ENCODE measurements around the gene RPGR. TPM values are rescaled to one million over a fixed set of nuclear protein-coding genes. Genes with fewer than 3 reads are reported as not detected.

Gene RPGR
- polyA plus RNA-seq, 3 donors: 13.8 to 15.1 (median 14.6) TPM

GRCh38 chrX:38262715-38263620, 64.3 kb downstream of the RPGR start:
- DNase-seq (ENCODE audit: low read depth in 3 of 3, low spot score in 2 of 3): no peak

- DNase-seq (ENCODE audit: low read depth in 3 of 3, low spot score in 2 of 3): no peak
Observed at GRCh38 chrX:38260231-38260630, 67.1 kb downstream of the RPGR start.

GRCh38 chrX:38256019-38256418, 71.3 kb downstream of the RPGR start:
- DNase-seq (ENCODE audit: low read depth in 3 of 3, low spot score in 2 of 3): no peak

GRCh38 chrX:38249965-38250364, 77.3 kb downstream of the RPGR start:
- DNase-seq (ENCODE audit: low read depth in 3 of 3, low spot score in 2 of 3): no peak

- DNase-seq (ENCODE audit: low read depth in 3 of 3, low spot score in 2 of 3): no peak
Observed at GRCh38 chrX:38247051-38247450, 80.3 kb downstream of the RPGR start.

GRCh38 chrX:38240541-38240940, 86.8 kb downstream of the RPGR start:
- DNase-seq (ENCODE audit: low read depth in 3 of 3, low spot score in 2 of 3): no peak

GRCh38 chrX:38236901-38237615, 90.3 kb downstream of the RPGR start:
- no peak for DNase-seq (ENCODE audit: low read depth in 3 of 3, low spot score in 2 of 3)

- no peak for DNase-seq (ENCODE audit: low read depth in 3 of 3, low spot score in 2 of 3)
Observed at GRCh38 chrX:38233891-38234667, 93.2 kb downstream of the RPGR start.

- no peak for DNase-seq (ENCODE audit: low read depth in 3 of 3, low spot score in 2 of 3)
Observed at GRCh38 chrX:38232079-38232686, 95.1 kb downstream of the RPGR start.

GRCh38 chrX:38225093-38225492, 102.2 kb downstream of the RPGR start:
- no peak for DNase-seq (ENCODE audit: low read depth in 3 of 3, low spot score in 2 of 3)

- DNase-seq (ENCODE audit: low read depth in 3 of 3, low spot score in 2 of 3): no peak
Observed at GRCh38 chrX:38224160-38224559, 103.1 kb downstream of the RPGR start.

- DNase-seq (ENCODE audit: low read depth in 3 of 3, low spot score in 2 of 3): no peak
Observed at GRCh38 chrX:38221391-38221929, 105.8 kb downstream of the RPGR start.

GRCh38 chrX:38220415-38221390, 106.6 kb downstream of the RPGR start, which contains the start of gene SRPX:
Gene SRPX, minus strand, starts transcription at chrX:38220871. Its CDS starts 79 bp downstream, at chrX:38220792.
- DNase-seq (ENCODE audit: low read depth in 3 of 3, low spot score in 2 of 3): peak in 1 of 3 donors; percentile 1

- peak in 1 of 3 donors; percentile 1 for DNase-seq (ENCODE audit: low read depth in 3 of 3, low spot score in 2 of 3)
Observed at GRCh38 chrX:38220024-38220414, 107.3 kb downstream of the RPGR start.

Other genes starting within 250 kb of the RPGR start
- 10 to 100 TPM; 13.9 to 17.7 (median 16.8) TPM for gene SRPX, start 106.6 kb downstream of the RPGR start, polyA plus RNA-seq (ENCODE audit: insufficient read length in 3 of 3)
- gene OTC, start 25.1 kb upstream of the RPGR start, polyA plus RNA-seq (ENCODE audit: insufficient read length in 3 of 3): under 1 TPM in 1 of 3 donors, not detected in 2; 0.14 TPM
- 10 to 100 TPM; 55.8 to 72.4 (median 62.3) TPM for gene TSPAN7, start 234.0 kb upstream of the RPGR start, polyA plus RNA-seq (ENCODE audit: insufficient read length in 3 of 3)

Data from right renal cortex interstitium (tissue), 3 donors.